Activated CD4-positive, alpha-beta T cell treated with anti-CD3 and anti-CD28 coated beads, Interleukin-2, amount 50 U/mL, for 24 hours (primary cell): Measurements from ENCODE around the gene CTAG2.
"Not testable (repeated sequence)": the region's sequence is repeated elsewhere in the genome, so short reads cannot be mapped to it uniquely, and the experiment has no call there.

ENCODE experiments used
- DNase-seq, 2 donors: peaks; one replicate each; pipeline ENCODE4 v3.0.0-alpha.2; 2020; ENCODE audit warnings: low read depth in 1 of 2, low spot score in 1 of 2

The CTAG2 gene

DNA sequence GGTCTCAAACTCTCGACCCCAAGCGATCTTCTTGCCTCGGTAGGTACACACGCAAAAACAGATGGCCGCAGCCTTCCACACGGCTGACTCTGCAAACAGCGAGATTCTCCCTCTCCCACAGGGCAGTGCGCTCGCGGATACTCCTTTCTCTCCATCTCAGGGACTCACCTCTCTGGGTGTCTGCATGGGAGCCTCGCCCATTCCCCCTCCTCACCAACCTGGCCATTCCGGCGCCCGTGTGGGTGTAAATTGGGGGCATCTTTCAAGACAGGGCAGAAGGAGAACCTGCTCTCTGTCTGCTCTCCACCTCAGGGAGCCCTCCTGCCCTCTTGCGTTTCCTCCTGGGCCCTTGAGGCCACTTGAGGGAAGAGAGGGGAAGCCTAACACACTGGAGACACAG, 4.4 kb downstream of the CTAG2 start:
- no peak for DNase-seq

DNA sequence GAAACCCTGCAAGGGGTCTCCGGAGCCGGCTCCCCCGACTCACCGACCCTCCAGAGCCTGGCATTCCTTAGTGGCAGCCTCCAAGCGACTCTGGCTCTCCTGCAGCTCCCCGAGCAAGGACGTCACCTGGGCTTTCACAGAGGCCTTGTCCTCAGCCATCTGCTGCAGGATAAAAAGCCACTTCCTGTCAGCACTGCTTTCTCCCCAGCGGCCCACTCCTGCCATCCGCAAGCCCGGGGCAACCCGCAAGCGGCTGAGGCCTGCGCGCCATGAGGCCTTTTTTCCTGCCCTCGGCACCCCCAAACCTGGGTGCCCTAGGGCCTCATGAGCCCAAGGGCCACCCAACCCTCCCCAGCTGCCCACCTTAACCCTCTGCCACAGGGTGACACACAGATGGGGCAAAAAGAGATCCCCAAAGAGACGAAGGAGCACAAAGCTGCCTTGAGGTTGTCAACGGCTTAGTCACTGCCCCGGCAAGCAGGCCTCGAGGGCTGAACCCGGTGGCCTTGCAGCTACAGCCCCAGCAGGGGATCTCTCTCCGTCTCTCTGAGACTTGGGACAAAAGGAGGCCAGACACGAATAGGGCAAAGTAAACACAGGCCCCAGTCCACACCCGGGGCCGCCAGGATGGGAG, 7.5 kb downstream of the CTAG2 start:
- DNase-seq, result not testable (repeated sequence)

DNA sequence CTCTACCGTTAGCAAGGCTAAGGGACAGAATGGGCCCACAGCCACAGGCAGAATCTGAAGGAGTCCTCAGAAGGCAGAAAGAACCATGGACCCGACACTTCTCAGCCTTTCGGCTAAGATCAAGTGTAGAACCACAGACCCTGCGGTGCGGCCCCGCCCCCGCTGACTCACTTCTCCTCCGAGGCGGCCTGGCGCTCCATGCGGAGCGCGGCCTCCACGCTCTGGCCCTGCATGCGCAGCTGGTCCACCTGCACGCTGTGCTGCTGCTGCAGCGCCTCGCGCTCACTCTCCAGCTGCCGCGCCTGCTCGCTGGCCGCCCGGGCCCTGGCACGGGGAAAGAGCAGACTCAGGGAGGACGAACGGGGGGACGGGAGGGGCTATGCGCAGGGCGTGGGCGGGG, 9.7 kb downstream of the CTAG2 start:
- not testable (repeated sequence) for DNase-seq

DNA sequence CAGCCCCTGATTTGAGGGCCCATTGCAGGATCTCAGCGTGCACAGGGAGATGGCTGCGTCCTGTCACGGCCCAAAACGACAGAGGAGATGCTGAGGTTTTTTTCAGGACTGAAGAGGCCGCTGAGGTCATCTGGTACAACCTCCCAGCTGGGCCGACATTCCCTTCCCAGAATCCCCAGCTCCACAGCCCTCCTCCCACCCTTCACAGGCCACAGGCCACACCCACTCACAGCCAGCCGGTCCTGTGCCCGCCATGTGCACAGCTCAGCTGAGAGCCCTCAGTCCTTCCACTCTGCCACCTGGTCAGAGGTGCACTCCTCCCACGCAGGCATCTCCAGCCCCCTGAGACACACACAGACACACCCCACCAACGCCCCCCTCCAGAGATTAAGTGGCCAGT, 11.6 kb downstream of the CTAG2 start:
- DNase-seq, result not testable (repeated sequence)

DNA sequence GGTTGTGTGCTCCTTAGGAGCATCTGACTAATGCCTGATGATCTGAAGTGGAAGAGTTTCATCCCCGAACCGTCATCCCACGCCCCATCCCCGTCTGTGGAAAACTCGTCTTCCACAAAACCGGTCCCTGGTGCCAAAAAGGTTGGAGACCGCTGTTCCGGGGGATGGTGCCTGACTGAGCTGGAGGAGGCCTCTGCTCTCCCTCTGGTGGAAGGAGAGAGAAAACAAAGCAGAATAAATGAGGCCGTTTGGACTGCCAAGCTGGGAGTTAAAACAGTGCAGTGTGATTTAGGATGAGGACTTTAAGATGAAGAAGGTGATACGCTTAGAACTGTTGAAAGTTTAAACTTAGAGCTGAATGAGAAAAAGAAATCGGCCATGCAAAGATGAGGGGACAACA, 19.7 kb downstream of the CTAG2 start:
- DNase-seq, result not testable (repeated sequence)

DNA sequence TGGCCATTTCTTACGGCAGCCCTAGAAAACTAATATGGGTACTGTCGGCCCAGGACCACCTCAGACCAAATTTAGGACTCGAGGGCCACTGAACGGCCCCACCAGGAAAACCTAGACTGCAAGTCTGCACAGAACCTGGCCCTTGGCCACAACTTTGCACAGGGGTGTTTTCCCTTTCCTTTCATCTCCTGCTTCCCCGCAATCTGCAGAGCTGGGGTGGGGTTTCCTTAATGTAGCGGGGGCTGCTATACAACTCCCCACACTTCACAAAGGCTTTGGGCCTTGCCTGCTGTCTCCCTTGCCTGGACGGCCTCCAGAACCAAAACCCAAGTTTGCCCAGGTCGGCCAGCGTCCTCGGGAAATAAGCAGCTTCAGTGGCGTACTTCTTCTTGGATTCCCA, 22.4 kb downstream of the CTAG2 start:
- not testable (repeated sequence) for DNase-seq

DNA sequence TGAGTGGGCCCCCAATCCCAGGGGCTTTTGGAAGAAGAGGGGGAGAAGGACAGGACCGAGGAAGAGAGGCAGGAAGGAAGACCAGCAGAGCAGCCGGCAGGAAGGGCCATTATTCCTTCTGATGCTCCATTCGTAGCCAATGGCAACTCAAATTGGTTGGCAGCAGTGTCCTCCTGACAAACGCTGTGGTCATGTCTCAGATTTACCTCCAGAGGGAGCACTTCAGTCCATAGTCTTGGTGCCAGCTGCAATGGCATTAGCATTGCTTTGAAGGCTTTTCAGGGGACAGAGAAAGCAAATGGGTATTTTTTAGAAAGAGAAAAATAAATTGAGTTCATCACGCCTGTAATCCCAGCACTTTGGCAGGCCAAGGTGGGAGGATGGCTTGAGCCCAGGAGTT, 24.4 kb downstream of the CTAG2 start:
- DNase-seq, result not testable (repeated sequence)

DNA sequence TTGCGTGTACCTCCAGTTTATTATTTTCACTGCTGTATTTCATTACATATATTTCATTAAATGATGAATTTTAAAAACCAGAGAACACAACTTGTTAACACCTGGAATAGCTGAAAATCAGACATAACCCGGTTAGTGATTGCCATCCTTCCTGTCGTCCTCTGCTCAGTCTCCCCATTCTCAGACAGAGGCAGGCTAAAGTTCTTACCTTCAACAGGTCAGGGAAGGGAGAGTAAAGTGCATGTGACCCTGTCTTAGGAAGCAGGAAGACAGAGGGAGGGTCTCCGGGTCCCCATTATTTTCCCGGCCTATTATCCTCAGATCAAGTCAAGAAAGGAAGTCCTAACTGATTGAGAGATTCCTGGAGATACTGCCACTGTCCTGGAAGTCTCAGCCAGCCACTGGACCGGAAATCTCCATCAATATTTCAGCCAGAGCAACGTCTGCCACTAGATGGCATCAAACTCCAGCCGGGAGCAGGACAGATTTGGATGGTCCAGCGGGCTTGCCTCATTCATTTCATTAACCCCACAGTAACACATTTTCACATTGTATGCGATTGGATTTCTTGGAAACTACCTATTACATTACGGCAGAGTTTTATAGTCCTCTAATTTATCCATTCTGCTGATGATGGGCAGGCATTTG, 32.5 kb downstream of the CTAG2 start:
- DNase-seq, result not testable (repeated sequence)

DNA sequence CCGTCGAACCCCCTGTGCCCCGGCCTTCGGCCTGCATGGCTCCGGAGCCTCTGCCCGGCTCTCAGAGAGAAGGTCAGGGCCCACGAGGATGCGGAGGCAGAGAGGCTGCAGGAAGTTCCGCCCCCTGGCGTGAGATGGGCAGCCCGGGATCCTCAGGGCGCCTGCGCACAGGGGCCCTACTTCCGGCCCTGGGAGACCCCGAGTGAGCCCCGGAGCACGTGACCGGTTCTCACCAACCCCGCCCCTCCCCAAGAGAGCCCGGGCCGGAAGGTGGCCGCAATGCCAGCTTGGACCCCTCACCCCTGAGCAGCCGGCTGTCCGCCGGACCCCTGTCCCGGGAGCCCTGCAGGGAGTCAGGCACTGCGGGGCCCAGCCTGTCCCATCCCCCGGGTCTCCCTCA, 34.2 kb downstream of the CTAG2 start, which contains the start of gene CTAG1B:
Gene CTAG1B (minus strand): TSS at position 101 of the 400 bp plus-strand sequence. CDS start 64 bp downstream, at position 37.
- DNase-seq, result not testable (repeated sequence)

DNA sequence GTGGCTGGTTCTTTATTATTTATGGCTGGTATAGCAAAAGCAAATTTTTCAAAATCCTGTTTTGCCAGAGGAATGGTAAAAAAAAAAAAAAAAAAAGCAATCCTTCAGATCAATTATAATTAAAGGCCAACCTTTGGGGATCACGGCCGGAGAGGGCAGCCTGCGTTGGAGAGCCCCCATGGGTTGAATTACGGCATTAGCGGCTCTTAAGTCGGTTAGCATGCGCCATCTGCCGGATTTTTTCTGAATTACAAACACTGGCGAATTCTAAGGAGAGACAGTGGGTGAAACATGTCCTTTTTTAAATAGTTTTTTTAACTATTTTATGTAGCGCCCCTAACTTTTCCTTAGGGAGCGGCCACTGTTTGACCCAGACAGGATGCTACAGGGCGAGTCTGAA, 39.8 kb downstream of the CTAG2 start:
- not testable (repeated sequence) for DNase-seq

DNA sequence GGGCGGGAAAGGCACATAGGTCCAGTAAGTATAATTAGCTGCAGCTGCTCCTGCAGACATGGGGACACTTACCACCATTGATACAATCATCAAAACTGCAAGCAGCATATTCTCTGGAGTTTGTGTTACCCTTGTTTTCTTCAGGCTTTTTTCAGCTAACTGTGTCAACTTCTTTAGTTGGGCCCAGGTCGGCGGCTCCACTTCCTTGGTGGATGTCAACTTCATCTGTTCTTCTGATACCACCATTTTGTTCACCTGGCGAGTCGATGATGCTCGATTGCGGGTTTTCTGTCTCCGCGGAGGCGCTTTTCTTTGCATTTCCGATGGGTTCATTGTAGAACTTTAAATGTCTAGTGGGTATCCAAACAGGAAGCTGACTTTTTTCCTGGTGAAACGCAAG, 42.2 kb downstream of the CTAG2 start:
- not testable (repeated sequence) for DNase-seq

DNA sequence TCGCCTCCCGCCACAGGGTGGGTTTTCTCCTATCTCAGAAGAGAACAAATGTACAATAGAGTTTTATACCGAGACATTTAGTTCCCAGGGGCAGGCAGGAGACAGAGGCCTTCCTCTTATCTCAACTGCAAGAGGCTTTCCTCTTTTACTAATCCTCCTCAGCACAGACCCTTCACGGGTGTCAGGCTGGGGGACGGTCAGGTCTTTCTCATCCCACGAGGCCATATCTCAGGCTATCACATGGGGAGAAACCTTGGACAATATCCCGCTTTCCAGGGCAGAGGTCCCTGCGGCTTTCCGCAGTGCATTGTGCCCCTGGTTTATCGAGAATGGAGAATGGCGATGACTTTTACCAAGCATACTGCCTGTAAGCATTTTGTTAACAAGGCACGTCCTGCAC, 44.6 kb downstream of the CTAG2 start:
- not testable (repeated sequence) for DNase-seq

DNA sequence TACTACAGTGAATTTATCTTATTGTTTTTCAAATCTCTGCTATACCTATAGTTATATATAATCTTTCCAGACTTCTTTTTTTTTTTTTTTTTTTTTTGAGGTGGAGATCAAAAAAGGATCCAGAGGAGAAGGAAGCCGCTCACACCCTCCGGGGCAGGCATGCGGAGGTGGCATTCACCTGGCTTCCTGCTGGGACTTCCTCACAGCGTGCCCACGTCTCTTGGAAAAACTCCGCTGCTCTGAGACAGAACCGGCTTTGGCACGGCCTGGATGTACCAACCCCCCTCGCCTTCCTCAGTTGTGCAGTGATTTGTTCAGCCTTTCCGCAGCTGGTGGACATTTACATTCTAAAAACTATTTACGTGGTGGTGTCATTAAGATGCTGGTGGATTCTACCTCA, 45.4 kb downstream of the CTAG2 start:
- not testable (repeated sequence) for DNase-seq

DNA sequence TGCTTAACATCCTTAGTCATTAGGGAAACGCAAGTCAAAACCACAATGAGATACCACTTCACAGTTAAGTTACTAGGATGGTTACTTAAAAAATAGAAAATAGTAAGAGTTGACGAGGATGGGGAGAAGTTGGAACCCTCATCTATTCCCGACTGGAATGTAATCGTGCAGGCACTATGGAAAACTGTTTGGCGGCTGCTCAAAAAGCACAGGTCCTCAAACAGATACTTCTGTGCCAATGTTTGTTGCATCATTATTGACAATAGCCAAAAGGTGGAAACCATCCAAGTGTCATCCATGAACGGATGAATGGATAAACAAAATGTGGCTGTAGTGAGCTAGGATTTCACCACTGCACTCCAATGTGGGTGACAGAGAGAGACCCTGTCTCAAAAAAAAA, 46.0 kb downstream of the CTAG2 start:
- DNase-seq, result no peak

DNA sequence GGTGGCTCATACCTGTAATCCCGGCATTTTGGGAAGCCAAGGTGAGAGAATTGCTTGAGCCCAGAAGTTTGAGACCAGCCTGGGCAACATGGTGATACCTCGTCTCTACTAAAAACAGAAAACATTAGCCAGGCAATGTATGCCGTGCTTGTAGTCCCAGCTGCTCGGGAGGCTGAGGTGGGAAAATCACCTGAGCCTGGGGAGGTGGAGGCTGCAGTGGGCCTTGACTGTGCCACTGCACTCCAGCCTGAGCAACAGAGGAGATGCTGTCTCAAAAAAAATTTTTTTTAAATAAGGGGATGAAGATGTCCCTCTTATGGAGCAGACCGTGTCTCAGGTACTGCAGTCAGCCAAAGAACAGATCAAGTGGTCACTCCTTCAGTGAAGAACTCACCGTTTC, 47.8 kb downstream of the CTAG2 start:
- no peak for DNase-seq

DNA sequence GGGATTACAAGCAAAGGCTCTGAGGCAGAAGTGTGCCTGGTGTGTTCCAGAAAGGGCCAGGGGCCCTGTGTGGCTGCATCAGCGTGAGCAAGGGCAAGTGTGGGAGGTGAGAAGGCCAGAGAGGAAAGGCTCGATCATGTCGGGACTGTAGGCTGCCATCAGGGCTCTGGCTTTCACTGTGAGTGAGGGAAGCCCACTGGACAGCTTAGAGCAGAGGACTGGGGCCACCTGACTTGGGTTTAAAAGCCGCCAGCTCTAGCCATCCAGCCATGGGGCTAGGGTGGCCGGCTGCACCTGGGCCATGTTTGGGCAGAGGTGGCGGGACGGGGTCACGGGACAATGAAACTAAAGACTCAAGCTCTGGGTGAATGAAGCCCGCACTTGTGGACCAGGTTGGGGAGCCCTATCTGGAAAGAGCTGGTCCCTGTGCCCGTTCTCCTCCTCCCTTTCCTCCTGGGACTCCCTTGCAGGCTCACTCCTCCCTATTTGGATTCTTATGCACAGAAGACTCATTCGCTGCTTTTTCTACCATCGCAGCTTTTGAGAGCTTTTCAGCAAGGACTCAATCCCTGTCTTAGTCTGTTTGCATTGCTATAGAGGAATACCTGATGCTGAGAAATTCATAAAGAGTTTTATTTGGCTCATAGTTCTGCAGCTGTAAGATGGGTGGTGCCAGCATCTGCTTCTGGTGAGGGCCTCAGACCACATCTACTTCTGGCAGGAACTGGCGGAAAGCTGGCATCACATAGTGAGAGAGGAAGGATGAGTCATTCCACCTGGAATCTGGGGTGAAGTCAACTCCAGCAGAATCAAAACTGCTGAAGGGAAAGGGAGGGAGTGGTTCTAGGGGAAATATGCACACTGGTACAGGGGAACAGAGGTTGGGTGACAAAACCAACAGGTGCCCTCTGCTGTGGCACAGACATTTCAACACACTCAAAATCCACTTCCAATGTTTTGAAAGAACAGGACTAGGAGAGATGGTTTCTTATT, 49.6 kb downstream of the CTAG2 start:
- no peak for DNase-seq

DNA sequence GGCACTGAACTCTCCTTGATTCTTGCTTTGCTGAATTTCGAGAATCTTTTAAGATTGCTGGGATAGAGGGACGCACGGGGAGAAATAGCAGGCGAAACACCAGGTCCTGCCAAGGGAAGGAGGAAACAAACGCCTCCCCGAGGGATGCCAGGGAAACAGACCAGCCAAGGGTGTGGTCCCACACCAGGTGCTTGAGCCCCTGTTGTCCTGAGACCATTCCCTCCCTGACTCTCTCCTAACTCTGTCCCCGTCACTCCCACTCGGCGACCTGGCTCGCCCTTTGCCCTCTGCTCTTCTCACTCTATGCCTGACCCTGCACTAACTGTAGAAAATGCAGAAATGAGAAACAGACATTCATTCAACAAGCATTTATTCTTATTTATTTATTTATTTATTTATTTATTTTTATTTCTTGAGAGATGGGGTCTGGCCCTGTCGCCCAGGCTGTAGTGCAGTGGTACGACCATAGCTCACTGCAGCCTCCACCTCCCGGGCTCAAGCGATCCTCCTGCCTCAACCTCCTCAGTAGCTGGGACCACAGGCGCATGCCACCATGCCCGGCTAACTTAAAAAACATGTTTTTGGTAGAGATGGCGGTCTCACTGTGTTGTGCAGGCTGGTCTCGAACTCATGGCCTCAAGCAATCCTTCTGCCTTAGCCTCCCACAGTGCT, 50.5 kb downstream of the CTAG2 start:
- no peak for DNase-seq

DNA sequence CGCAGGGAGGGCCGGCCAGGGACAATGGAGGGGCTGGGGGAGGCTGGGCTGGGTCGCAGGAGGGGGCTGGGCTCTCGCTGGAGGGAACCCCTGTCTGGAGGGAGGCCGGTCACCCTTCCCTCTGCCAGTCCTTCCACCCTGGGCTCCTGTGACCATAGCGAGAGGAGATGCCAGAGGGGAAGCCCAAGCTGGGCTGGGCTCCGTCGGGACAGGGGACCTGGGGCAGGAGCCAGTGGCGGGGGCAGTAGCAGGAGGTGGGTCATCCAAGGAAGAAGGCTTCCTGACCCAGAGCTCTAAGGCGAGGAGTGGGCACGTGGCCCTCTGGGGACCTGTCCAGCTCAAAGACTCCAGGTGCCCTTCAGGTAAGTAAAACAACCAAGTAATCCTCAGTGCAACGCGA, 51.2 kb downstream of the CTAG2 start:
- no peak for DNase-seq
